GM12878 (cell line): ENCODE results near the gene APH1B. TPM values are rescaled to one million over a fixed set of nuclear protein-coding genes. Genes with fewer than 3 reads are reported as not detected.

ENCODE experiments used
- CEBPB ChIP-seq, 2 experiments: fragments of 150-350 bp in 1 of 2; IDR thresholded peaks; 2 replicates each; pipeline ENCODE4 v1.6.1; 2012 to 2014; ENCODE audit warnings: low read depth in 2 of 2, low read length in 2 of 2, borderline replicate concordance in 1 of 2, inconsistent platforms in 1 of 2
- GATAD2B ChIP-seq: fragments of 450-650 bp; conservative IDR thresholded peaks from 2 replicates; pipeline ENCODE4 v1.6.1; 2017; ENCODE audit warnings: low read depth, mild to moderate bottlenecking, moderate library complexity
- HDAC6 ChIP-seq: fragments of 200-600 bp; sonication (generic); IDR thresholded peaks from one replicate; pipeline ENCODE4 v1.8.0; 2017; ENCODE audit warnings: antibody characterized with exemption; ENCODE audit not compliant: unreplicated experiment
- PAX8 ChIP-seq: fragments of 450-650 bp; IDR thresholded peaks from 2 replicates; pipeline ENCODE4 v1.6.1; 2017; ENCODE audit warnings: mild to moderate bottlenecking, moderate library complexity
- PML ChIP-seq: IDR thresholded peaks from 2 replicates; pipeline ENCODE4 v1.6.1; 2012; ENCODE audit warnings: low read length, inconsistent platforms
- TCF3 ChIP-seq: IDR thresholded peaks from 2 replicates; pipeline ENCODE4 v1.6.1; 2012; ENCODE audit warnings: low read depth, mild to moderate bottlenecking, low read length, borderline replicate concordance; ENCODE audit not compliant: insufficient read depth
- polyA plus RNA-seq, 11 experiments: library from polyadenylated mRNA; depleted of rRNA in 4 of 11; unstranded in 6 of 11; stranded (reverse) in 5 of 11; fragments of >200 nt; fragmentation: Nextera tagmentation in 4 of 11; fragmentation: Illumina TruSeq in 1 of 11; extraction: Ambion mirVana in 4 of 11; extraction: Trizol in 1 of 11; gene quantifications; 1 replicate in 1 of 11; 2 replicates in 10 of 11; pipeline versions ENCODE4 v1.2.1 to v1.2.3, GENCODE V29; 2011 to 2016; ENCODE audit warnings: inconsistent platforms in 2 of 11, missing spikeins in 2 of 11, low read depth in 1 of 11
- total RNA-seq, 4 experiments: library from RNA; depleted of rRNA in 3 of 4; stranded (reverse); fragments of >200 nt in 3 of 4; fragmentation: Illumina TruSeq in 1 of 4; extraction: Trizol in 1 of 4; gene quantifications; 2 replicates each; pipeline versions ENCODE4 v1.2.1 to v1.2.3, GENCODE V29; 2013 to 2021
- TF ChIP-seq, protein P1 (sequence below): IDR thresholded peaks from 2 replicates; pipeline ENCODE4 v1.6.1; 2012; ENCODE audit warnings: mild to moderate bottlenecking, low read depth, low read length
- TF ChIP-seq, protein P2 (sequence below): IDR thresholded peaks from 2 replicates; pipeline ENCODE4 v1.6.1; 2012; ENCODE audit warnings: low read depth, low read length, improper control_type of control experiment
- TF ChIP-seq, protein P3 (sequence below): IDR thresholded peaks from 2 replicates; pipeline ENCODE4 v1.6.1; 2011; ENCODE audit warnings: low read depth, low read length, improper control_type of control experiment, borderline replicate concordance
- TF ChIP-seq, protein P4 (sequence below): fragments of 450-650 bp; formaldehyde crosslinking; IDR thresholded peaks from 2 replicates; pipeline ENCODE4 v1.4.0; 2020; ENCODE audit warnings: mild to moderate bottlenecking, moderate library complexity

Gene APH1B
- total and polyA plus RNA-seq, 10 of the 15 experiments (the other 5 are each of a cell fraction or from before 2014, with no cell fraction given) = 5.0 to 20.8 (median 11.1) TPM

DNA sequence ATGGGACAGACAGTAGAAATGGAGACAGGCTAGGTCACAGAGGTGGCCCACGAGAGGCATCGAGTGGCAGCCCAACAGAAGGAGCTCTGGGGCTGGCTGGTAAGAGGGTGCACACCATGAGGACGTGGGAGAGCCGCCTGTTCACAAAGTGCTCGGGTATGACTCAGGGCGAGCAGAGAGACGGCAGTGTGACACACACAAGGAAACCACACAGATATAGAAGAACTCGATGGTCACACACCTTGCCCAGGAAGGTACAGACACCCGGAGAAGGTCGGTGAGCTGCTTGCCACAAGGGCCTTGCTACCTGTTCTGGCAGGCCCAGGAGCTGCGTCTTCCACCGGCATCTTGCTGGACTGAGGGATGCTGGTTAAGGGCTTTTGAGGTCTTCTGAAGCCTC is 54.1 kb downstream of the APH1B start (continued):
- TF ChIP-seq, protein P1, sequence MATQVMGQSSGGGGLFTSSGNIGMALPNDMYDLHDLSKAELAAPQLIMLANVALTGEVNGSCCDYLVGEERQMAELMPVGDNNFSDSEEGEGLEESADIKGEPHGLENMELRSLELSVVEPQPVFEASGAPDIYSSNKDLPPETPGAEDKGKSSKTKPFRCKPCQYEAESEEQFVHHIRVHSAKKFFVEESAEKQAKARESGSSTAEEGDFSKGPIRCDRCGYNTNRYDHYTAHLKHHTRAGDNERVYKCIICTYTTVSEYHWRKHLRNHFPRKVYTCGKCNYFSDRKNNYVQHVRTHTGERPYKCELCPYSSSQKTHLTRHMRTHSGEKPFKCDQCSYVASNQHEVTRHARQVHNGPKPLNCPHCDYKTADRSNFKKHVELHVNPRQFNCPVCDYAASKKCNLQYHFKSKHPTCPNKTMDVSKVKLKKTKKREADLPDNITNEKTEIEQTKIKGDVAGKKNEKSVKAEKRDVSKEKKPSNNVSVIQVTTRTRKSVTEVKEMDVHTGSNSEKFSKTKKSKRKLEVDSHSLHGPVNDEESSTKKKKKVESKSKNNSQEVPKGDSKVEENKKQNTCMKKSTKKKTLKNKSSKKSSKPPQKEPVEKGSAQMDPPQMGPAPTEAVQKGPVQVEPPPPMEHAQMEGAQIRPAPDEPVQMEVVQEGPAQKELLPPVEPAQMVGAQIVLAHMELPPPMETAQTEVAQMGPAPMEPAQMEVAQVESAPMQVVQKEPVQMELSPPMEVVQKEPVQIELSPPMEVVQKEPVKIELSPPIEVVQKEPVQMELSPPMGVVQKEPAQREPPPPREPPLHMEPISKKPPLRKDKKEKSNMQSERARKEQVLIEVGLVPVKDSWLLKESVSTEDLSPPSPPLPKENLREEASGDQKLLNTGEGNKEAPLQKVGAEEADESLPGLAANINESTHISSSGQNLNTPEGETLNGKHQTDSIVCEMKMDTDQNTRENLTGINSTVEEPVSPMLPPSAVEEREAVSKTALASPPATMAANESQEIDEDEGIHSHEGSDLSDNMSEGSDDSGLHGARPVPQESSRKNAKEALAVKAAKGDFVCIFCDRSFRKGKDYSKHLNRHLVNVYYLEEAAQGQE = no peak
- TF ChIP-seq TCF3 (no peak), CEBPB (IDR thresholded peaks at IDR 0.05; ENCODE audit: borderline replicate concordance in 1 of 2, low read depth in 2 of 2, low read length in 2 of 2) (no peak), GATAD2B (no peak), HDAC6 (no peak), PML (no peak), PAX8 (no peak)
- TF ChIP-seq, protein P2, sequence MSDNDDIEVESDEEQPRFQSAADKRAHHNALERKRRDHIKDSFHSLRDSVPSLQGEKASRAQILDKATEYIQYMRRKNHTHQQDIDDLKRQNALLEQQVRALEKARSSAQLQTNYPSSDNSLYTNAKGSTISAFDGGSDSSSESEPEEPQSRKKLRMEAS = no peak
- TF ChIP-seq, protein P3, sequence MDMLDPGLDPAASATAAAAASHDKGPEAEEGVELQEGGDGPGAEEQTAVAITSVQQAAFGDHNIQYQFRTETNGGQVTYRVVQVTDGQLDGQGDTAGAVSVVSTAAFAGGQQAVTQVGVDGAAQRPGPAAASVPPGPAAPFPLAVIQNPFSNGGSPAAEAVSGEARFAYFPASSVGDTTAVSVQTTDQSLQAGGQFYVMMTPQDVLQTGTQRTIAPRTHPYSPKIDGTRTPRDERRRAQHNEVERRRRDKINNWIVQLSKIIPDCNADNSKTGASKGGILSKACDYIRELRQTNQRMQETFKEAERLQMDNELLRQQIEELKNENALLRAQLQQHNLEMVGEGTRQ = no peak
- TF ChIP-seq, protein P4, sequence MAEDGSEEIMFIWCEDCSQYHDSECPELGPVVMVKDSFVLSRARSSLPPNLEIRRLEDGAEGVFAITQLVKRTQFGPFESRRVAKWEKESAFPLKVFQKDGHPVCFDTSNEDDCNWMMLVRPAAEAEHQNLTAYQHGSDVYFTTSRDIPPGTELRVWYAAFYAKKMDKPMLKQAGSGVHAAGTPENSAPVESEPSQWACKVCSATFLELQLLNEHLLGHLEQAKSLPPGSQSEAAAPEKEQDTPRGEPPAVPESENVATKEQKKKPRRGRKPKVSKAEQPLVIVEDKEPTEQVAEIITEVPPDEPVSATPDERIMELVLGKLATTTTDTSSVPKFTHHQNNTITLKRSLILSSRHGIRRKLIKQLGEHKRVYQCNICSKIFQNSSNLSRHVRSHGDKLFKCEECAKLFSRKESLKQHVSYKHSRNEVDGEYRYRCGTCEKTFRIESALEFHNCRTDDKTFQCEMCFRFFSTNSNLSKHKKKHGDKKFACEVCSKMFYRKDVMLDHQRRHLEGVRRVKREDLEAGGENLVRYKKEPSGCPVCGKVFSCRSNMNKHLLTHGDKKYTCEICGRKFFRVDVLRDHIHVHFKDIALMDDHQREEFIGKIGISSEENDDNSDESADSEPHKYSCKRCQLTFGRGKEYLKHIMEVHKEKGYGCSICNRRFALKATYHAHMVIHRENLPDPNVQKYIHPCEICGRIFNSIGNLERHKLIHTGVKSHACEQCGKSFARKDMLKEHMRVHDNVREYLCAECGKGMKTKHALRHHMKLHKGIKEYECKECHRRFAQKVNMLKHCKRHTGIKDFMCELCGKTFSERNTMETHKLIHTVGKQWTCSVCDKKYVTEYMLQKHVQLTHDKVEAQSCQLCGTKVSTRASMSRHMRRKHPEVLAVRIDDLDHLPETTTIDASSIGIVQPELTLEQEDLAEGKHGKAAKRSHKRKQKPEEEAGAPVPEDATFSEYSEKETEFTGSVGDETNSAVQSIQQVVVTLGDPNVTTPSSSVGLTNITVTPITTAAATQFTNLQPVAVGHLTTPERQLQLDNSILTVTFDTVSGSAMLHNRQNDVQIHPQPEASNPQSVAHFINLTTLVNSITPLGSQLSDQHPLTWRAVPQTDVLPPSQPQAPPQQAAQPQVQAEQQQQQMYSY (CRISPR knock-in tag) = no peak
